GM12878 (cell line): ENCODE results near the gene TBL3. TPM values are rescaled to one million over a fixed set of nuclear protein-coding genes. Genes with fewer than 3 reads are reported as not detected.
A peak's percentile ranks its signal among the peaks of the same experiment; 100 is the strongest.

Source experiments
- ATF7 ChIP-seq: fragments of 450-650 bp; IDR thresholded peaks from 2 replicates; pipeline ENCODE4 v1.6.1; 2016; ENCODE audit warnings: low read depth, mild to moderate bottlenecking
- CEBPB ChIP-seq, 2 experiments: fragments of 150-350 bp in 1 of 2; IDR thresholded peaks; 2 replicates each; pipeline ENCODE4 v1.6.1; 2012 to 2014; ENCODE audit warnings: low read depth in 2 of 2, low read length in 2 of 2, borderline replicate concordance in 1 of 2, inconsistent platforms in 1 of 2
- CHD2 ChIP-seq: IDR thresholded peaks from 2 replicates; pipeline ENCODE4 v1.6.1; 2011; ENCODE audit warnings: low read depth, low read length, improper control_type of control experiment, borderline replicate concordance
- CREM ChIP-seq: IDR thresholded peaks from 2 replicates; pipeline ENCODE4 v1.6.1; 2014; ENCODE audit warnings: antibody characterized with exemption, low read depth
- DPF2 ChIP-seq: fragments of 450-650 bp; IDR thresholded peaks from 2 replicates; pipeline ENCODE4 v1.6.1; 2017; ENCODE audit warnings: mild to moderate bottlenecking
- ESRRA ChIP-seq: IDR thresholded peaks from 2 replicates; pipeline ENCODE4 v1.6.1; 2012; ENCODE audit warnings: mild to moderate bottlenecking, low read length, improper control_type of control experiment
- GABPA ChIP-seq: IDR thresholded peaks from 2 replicates; pipeline ENCODE4 v1.6.1; 2014; ENCODE audit warnings: antibody characterized with exemption, low read depth, mild to moderate bottlenecking, inconsistent platforms
- GATAD2B ChIP-seq: fragments of 450-650 bp; conservative IDR thresholded peaks from 2 replicates; pipeline ENCODE4 v1.6.1; 2017; ENCODE audit warnings: low read depth, mild to moderate bottlenecking, moderate library complexity
- HDAC2 ChIP-seq: fragments of 200-600 bp; sonication (generic); IDR thresholded peaks from 2 replicates; pipeline ENCODE4 v1.6.1; 2017
- JUNB ChIP-seq: IDR thresholded peaks from 2 replicates; pipeline ENCODE4 v1.6.1; 2016; ENCODE audit warnings: antibody characterized with exemption, mild to moderate bottlenecking
- JUND ChIP-seq: IDR thresholded peaks from 2 replicates; pipeline ENCODE4 v1.6.1; 2012; ENCODE audit warnings: low read depth, mild to moderate bottlenecking, low read length, improper control_type of control experiment, moderate library complexity
- MEF2B ChIP-seq: fragments of 450-650 bp; IDR thresholded peaks from 2 replicates; pipeline ENCODE4 v1.6.1; 2018; ENCODE audit warnings: mild to moderate bottlenecking, moderate library complexity; ENCODE audit not compliant: partially characterized antibody, poor library complexity, severe bottlenecking
- MTA3 ChIP-seq: IDR thresholded peaks from 2 replicates; pipeline ENCODE4 v1.6.1; 2012; ENCODE audit warnings: low read length, inconsistent platforms, borderline replicate concordance
- NKRF ChIP-seq: fragments of 450-650 bp; conservative IDR thresholded peaks from 2 replicates; pipeline ENCODE4 v1.6.1; 2017; ENCODE audit warnings: mild to moderate bottlenecking, moderate library complexity
- NR2C1 ChIP-seq: fragments of 450-650 bp; IDR thresholded peaks from 2 replicates; pipeline ENCODE4 v1.6.1; 2017; ENCODE audit warnings: antibody characterized with exemption, mild to moderate bottlenecking, moderate library complexity
- NR2F1 ChIP-seq: fragments of 450-650 bp; conservative IDR thresholded peaks from 2 replicates; pipeline ENCODE4 v1.6.1; 2017; ENCODE audit warnings: mild to moderate bottlenecking
- PAX8 ChIP-seq: fragments of 450-650 bp; IDR thresholded peaks from 2 replicates; pipeline ENCODE4 v1.6.1; 2017; ENCODE audit warnings: mild to moderate bottlenecking, moderate library complexity
- POU2F2 ChIP-seq: IDR thresholded peaks from 3 replicates; pipeline ENCODE4 v1.6.1; 2011; ENCODE audit warnings: low read depth, mild to moderate bottlenecking, low read length, borderline replicate concordance
- RAD21 ChIP-seq: IDR thresholded peaks from 2 replicates; pipeline ENCODE4 v1.6.1; 2011; ENCODE audit warnings: mild to moderate bottlenecking, low read depth, low read length, moderate library complexity; ENCODE audit not compliant: insufficient read depth
- RBBP5 ChIP-seq: fragments of 200-600 bp; sonication (generic); conservative IDR thresholded peaks from 2 replicates; pipeline ENCODE4 v1.6.1; 2016
- RCOR1 ChIP-seq: conservative IDR thresholded peaks from 2 replicates; pipeline ENCODE4 v1.6.1; 2012; ENCODE audit warnings: low read depth, low read length, improper control_type of control experiment
- RELA ChIP-seq: fragments of 450-650 bp; IDR thresholded peaks from 2 replicates; pipeline ENCODE4 v1.8.0; 2014; ENCODE audit warnings: borderline replicate concordance; ENCODE audit not compliant: partially characterized antibody
- RFX5 ChIP-seq: IDR thresholded peaks from 2 replicates; pipeline ENCODE4 v1.6.1; 2011; ENCODE audit warnings: low read depth, low read length, improper control_type of control experiment
- RUNX3 ChIP-seq: IDR thresholded peaks from 2 replicates; pipeline ENCODE4 v1.6.1; 2012; ENCODE audit warnings: low read length, inconsistent platforms
- SMAD1 ChIP-seq: fragments of 450-650 bp; IDR thresholded peaks from 2 replicates; pipeline ENCODE4 v1.6.1; 2018; ENCODE audit warnings: mild to moderate bottlenecking, low read depth; ENCODE audit not compliant: partially characterized antibody
- SREBF1 ChIP-seq: IDR thresholded peaks from 2 replicates; pipeline ENCODE4 v1.6.1; 2012; ENCODE audit warnings: mild to moderate bottlenecking, low read length
- TCF7 ChIP-seq: IDR thresholded peaks from 2 replicates; pipeline ENCODE4 v1.6.1; 2014; ENCODE audit warnings: antibody characterized with exemption, borderline replicate concordance
- USF2 ChIP-seq: IDR thresholded peaks from 2 replicates; pipeline ENCODE4 v1.6.1; 2011; ENCODE audit warnings: low read depth, low read length, improper control_type of control experiment, borderline replicate concordance
- ZNF207 ChIP-seq: fragments of 450-650 bp; IDR thresholded peaks from 2 replicates; pipeline ENCODE4 v1.6.1; 2014; ENCODE audit warnings: antibody characterized with exemption, mild to moderate bottlenecking, borderline replicate concordance
- ZNF274 ChIP-seq: IDR thresholded peaks from one replicate; pipeline ENCODE4 v1.8.0; 2011; ENCODE audit not compliant: insufficient read length, insufficient read depth
- polyA plus RNA-seq, 11 experiments: library from polyadenylated mRNA; depleted of rRNA in 4 of 11; unstranded in 6 of 11; stranded (reverse) in 5 of 11; fragments of >200 nt; fragmentation: Nextera tagmentation in 4 of 11; fragmentation: Illumina TruSeq in 1 of 11; extraction: Ambion mirVana in 4 of 11; extraction: Trizol in 1 of 11; gene quantifications; 1 replicate in 1 of 11; 2 replicates in 10 of 11; pipeline versions ENCODE4 v1.2.1 to v1.2.3, GENCODE V29; 2011 to 2016; ENCODE audit warnings: inconsistent platforms in 2 of 11, missing spikeins in 2 of 11, low read depth in 1 of 11
- total RNA-seq, 4 experiments: library from RNA; depleted of rRNA in 3 of 4; stranded (reverse); fragments of >200 nt in 3 of 4; fragmentation: Illumina TruSeq in 1 of 4; extraction: Trizol in 1 of 4; gene quantifications; 2 replicates each; pipeline versions ENCODE4 v1.2.1 to v1.2.3, GENCODE V29; 2013 to 2021

Gene TBL3
- total and polyA plus RNA-seq, 10 of the 15 experiments (the other 5 are each of a cell fraction or from before 2014, with no cell fraction given) = 1.2 to 101 (median 34.2) TPM

GRCh38 chr16:1959269-1960039, 12.4 kb upstream of the TBL3 start, which contains the start of gene NDUFB10 (continued):
- TF ChIP-seq NKRF (peak; percentile 84), JUND (no peak), DPF2 (0 out of 2 replicates have a peak, but pooled peaks have one; percentile 62), GATAD2B (peak; percentile 92), POU2F2 (peak; percentile 59; the same call in 1 of the 3 replicates), ATF7 (no peak), SMAD1 (no peak), MTA3 (no peak), RCOR1 (no peak), NR2F1 (peak; percentile 93), SREBF1 (peak; percentile 62), USF2 (no peak), MEF2B (no peak), CREM (peak; percentile 29; the same call in 1 of the 2 replicates), TCF7 (no peak), PAX8 (no peak), ESRRA (no peak), RELA (peak; percentile 69), CEBPB (IDR thresholded peaks at IDR 0.05; ENCODE audit: borderline replicate concordance in 1 of 2, low read depth in 2 of 2, low read length in 2 of 2) (no peak), GABPA (no peak), JUNB (no peak), HDAC2 (no peak), ZNF207 (peak; percentile 74; the same call in 1 of the 2 replicates), RAD21 (peak; percentile 30; the same call in 1 of the 2 replicates), RFX5 (no peak), CHD2 (no peak), RBBP5 (no peak), RUNX3 (peak; percentile 69), ZNF274 (no peak), NR2C1 (peak; percentile 66)
